Muscle layer of colon (tissue), 2 donors: ENCODE results near the gene CYLD.

ENCODE experiments used
- H3K27ac ChIP-seq: one replicate; pipeline ENCODE4 v1.7.0; 2013; ENCODE audit warnings: low read depth, mild to moderate bottlenecking, low read length, moderate library complexity
- H3K27me3 ChIP-seq, 2 donors: one replicate each; pipeline ENCODE4 v1.7.0; 2013; ENCODE audit warnings: low read length in 2 of 2, mild to moderate bottlenecking in 2 of 2; ENCODE audit not compliant: insufficient read depth in 2 of 2, control insufficient read depth in 1 of 2
- H3K36me3 ChIP-seq: one replicate; pipeline ENCODE4 v1.7.0; 2013; ENCODE audit warnings: mild to moderate bottlenecking, low read length; ENCODE audit not compliant: insufficient read depth
- H3K4me1 ChIP-seq: one replicate; pipeline ENCODE4 v1.7.0; 2013; ENCODE audit warnings: mild to moderate bottlenecking, low read length; ENCODE audit not compliant: insufficient read depth
- H3K4me3 ChIP-seq, 2 donors: one replicate each; pipeline ENCODE4 v1.7.0; 2013; ENCODE audit warnings: low read length in 2 of 2, low read depth in 1 of 2, mild to moderate bottlenecking in 1 of 2, moderate library complexity in 1 of 2
- H3K9ac ChIP-seq: one replicate; pipeline ENCODE4 v1.7.0; 2013; ENCODE audit warnings: low read length
- H3K9me3 ChIP-seq: one replicate; pipeline ENCODE4 v1.7.0; 2013; ENCODE audit warnings: mild to moderate bottlenecking, low read length
- donor health status: abdominal sarcoma.
- donor health status: Adenocarcinoma of cecum.

CYLD gene

GRCh38 chr16:50765861-50766260 is 24.0 kb downstream of the CYLD start:
- Histone ChIP-seq H3K4me3 (no peak overlapping the region), H3K27me3 (no peaks in the 10 kb centered on the region), H3K9ac (no peak overlapping the region), H3K27ac (no peak overlapping the region), H3K9me3 (no peaks in the 10 kb centered on the region), H3K4me1 (no peaks in the 10 kb centered on the region), H3K36me3 (no peaks in the 10 kb centered on the region)

- Histone ChIP-seq H3K4me1 (no peaks in the 10 kb centered on the region), H3K9ac (no peak overlapping the region), H3K9me3 (no peaks in the 10 kb centered on the region), H3K36me3 (no peaks in the 10 kb centered on the region), H3K27ac (no peak overlapping the region), H3K4me3 (no peak overlapping the region), H3K27me3 (no peaks in the 10 kb centered on the region)
Measured at GRCh38 chr16:50767197-50767596, 25.3 kb downstream of the CYLD start.

DNA sequence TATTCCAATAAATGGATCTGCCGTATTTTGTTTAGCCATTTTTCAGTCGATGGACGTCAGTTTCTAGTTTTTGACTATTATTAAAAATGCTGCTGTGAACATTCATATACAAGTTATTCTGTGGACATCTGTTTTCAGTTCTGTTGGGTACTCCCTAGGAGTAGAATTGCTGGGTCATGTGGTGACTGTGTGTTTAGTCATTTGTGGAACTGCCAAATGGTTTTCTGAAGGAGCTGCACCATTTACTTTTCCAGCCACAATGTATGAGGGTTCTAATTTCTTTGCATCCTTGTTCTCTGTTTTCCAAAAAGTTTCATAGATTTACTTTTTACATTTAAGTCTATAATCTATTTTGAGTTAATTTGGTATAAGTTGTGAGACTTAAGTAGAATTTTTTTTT is 29.5 kb downstream of the CYLD start:
- Histone ChIP-seq H3K9ac (no peak overlapping the region), H3K4me1 (no peaks in the 10 kb centered on the region), H3K36me3 (no peaks in the 10 kb centered on the region), H3K27ac (no peak overlapping the region), H3K9me3 (no peaks in the 10 kb centered on the region), H3K4me3 (no peak overlapping the region), H3K27me3 (no peaks in the 10 kb centered on the region)

- H3K4me1 ChIP-seq: no peaks in the 10 kb centered on the region
- no peak overlapping the region for H3K9ac ChIP-seq
- no peak overlapping the region for H3K27ac ChIP-seq
- H3K36me3 ChIP-seq: peaks cover 2% of the 10 kb centered on the region
- no peaks in the 10 kb centered on the region for H3K9me3 ChIP-seq
- H3K27me3 ChIP-seq: no peaks in the 10 kb centered on the region
- no peak overlapping the region for H3K4me3 ChIP-seq
Measured at GRCh38 chr16:50774405-50774804, 32.5 kb downstream of the CYLD start.

GRCh38 chr16:50774960-50775359 is 33.1 kb downstream of the CYLD start:
- H3K4me1 ChIP-seq: no peaks in the 10 kb centered on the region
- no peak overlapping the region for H3K27ac ChIP-seq
- peaks cover 8% of the 10 kb centered on the region for H3K36me3 ChIP-seq
- H3K9ac ChIP-seq: no peak overlapping the region
- H3K9me3 ChIP-seq: no peaks in the 10 kb centered on the region
- H3K4me3 ChIP-seq: no peak overlapping the region
- H3K27me3 ChIP-seq: no peaks in the 10 kb centered on the region

- H3K36me3 ChIP-seq: peaks cover 17% of the 10 kb centered on the region
- H3K27me3 ChIP-seq: no peaks in the 10 kb centered on the region
- H3K9ac ChIP-seq: no peak overlapping the region
- no peaks in the 10 kb centered on the region for H3K4me1 ChIP-seq
- H3K9me3 ChIP-seq: no peaks in the 10 kb centered on the region
- H3K27ac ChIP-seq: no peak overlapping the region
- no peak overlapping the region for H3K4me3 ChIP-seq
Measured at GRCh38 chr16:50776037-50776436, 34.2 kb downstream of the CYLD start.

DNA sequence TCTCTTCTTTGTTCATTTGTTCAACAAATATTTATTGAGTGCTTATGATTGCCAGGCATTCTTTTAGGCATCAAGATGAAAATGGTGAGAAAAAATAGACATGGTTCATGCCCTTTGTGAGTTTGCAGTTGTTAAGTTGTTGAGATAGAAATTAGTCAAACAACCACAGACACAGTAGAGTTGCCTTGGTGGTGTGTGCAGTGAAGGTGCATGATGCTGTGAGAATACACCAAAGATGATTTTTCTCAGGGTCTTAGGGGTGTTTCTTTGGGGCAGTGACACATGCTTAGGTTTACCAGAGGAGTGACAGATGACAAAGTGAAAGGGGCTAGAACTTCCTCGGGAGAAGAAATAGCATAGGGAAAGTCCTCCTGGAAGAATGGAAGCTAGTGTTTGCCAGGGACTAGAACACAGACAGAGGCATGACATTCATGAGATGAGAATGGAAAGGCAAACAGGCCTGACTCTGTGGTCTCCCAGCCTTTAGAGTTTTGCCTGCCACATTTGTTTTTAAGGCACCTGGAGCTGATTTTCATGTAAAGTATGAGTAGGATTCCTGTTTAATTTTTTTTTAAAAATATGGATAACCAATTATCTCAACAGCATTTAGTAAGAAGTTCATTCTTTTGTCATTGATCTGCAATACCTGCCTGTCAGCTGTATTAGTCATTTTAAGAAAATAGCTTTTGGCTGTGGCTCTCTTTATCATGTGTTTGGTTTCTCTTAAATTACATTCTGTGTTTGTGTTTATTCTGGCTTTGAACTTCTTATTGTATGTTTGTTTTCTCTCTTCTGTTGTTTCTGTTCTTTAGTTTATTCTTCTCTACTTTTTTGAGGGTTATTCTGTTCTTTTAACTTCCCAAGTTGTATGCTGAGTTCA is 36.6 kb downstream of the CYLD start:
- H3K9me3 ChIP-seq: no peaks in the 10 kb centered on the region
- no peak overlapping the region for H3K27ac ChIP-seq
- no peak overlapping the region for H3K4me3 ChIP-seq
- peaks cover 32% of the 10 kb centered on the region for H3K36me3 ChIP-seq
- H3K9ac ChIP-seq: no peak overlapping the region
- H3K27me3 ChIP-seq: no peaks in the 10 kb centered on the region
- no peaks in the 10 kb centered on the region for H3K4me1 ChIP-seq

DNA sequence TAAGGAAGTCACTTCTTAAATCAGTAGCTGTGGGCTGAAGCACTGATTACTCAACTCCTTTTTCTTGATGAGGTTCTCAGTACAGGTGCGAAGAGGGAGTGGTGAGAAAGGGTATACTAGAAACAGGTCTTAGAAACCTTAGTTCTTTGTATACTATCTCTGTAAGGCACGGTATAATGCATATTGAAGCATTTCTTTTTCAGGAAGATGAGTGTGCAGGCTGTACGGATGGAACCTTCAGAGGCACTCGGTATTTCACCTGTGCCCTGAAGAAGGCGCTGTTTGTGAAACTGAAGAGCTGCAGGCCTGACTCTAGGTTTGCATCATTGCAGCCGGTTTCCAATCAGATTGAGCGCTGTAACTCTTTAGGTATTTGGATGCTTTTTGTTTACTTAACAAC is 39.2 kb downstream of the CYLD start:
- no peaks in the 10 kb centered on the region for H3K27me3 ChIP-seq
- H3K36me3 ChIP-seq: peaks cover 47% of the 10 kb centered on the region
- no peaks in the 10 kb centered on the region for H3K9me3 ChIP-seq
- H3K4me3 ChIP-seq: no peak overlapping the region
- no peak overlapping the region for H3K27ac ChIP-seq
- no peaks in the 10 kb centered on the region for H3K4me1 ChIP-seq
- H3K9ac ChIP-seq: no peak overlapping the region

GRCh38 chr16:50781518-50781917 is 39.6 kb downstream of the CYLD start:
- no peak overlapping the region for H3K4me3 ChIP-seq
- H3K27me3 ChIP-seq: no peaks in the 10 kb centered on the region
- no peaks in the 10 kb centered on the region for H3K9me3 ChIP-seq
- peaks cover 49% of the 10 kb centered on the region for H3K36me3 ChIP-seq
- H3K27ac ChIP-seq: no peak overlapping the region
- no peaks in the 10 kb centered on the region for H3K4me1 ChIP-seq
- H3K9ac ChIP-seq: no peak overlapping the region

DNA sequence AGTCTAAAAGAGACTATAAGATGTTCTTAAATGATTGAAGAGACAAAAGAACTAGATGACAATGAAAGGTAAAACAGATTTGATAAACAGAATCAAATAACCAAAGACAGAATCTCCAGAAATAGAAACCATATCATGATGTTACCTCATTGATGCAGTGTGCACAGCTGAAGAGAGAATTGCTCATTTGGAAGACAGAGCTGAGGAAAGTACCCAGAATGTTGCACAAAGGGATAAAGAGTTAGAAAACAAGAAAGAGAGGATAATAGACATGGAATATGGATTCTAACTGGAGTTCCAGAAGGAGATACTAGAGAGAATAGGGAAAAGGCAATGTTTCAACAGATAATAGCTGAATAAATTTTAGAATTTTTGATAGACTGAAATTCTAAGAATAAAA is 47.9 kb downstream of the CYLD start:
- no peaks in the 10 kb centered on the region for H3K27me3 ChIP-seq
- H3K9ac ChIP-seq: no peak overlapping the region
- H3K4me1 ChIP-seq: no peaks in the 10 kb centered on the region
- H3K4me3 ChIP-seq: no peak overlapping the region
- H3K9me3 ChIP-seq: no peaks in the 10 kb centered on the region
- H3K36me3 ChIP-seq: peaks cover 24% of the 10 kb centered on the region
- no peak overlapping the region for H3K27ac ChIP-seq

DNA sequence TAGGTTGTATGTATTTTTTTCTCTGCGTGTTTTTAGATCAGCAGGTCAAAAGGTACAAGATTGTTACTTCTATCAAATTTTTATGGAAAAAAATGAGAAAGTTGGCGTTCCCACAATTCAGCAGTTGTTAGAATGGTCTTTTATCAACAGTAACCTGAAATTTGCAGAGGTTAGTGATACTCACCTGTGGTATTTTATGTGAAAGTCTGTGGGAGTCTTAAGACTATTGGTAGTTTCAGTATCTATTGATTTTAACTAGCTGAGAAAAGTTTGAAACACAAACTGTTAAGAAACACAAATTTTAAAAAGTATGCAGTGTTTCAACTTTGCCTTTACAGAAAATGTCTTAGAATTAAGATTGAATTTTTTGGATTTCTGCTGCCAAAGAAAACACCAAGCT is 49.6 kb downstream of the CYLD start:
- no peak overlapping the region for H3K9ac ChIP-seq
- H3K4me1 ChIP-seq: no peaks in the 10 kb centered on the region
- H3K9me3 ChIP-seq: no peaks in the 10 kb centered on the region
- no peak overlapping the region for H3K27ac ChIP-seq
- no peaks in the 10 kb centered on the region for H3K27me3 ChIP-seq
- no peak overlapping the region for H3K4me3 ChIP-seq
- peaks cover 31% of the 10 kb centered on the region for H3K36me3 ChIP-seq

DNA sequence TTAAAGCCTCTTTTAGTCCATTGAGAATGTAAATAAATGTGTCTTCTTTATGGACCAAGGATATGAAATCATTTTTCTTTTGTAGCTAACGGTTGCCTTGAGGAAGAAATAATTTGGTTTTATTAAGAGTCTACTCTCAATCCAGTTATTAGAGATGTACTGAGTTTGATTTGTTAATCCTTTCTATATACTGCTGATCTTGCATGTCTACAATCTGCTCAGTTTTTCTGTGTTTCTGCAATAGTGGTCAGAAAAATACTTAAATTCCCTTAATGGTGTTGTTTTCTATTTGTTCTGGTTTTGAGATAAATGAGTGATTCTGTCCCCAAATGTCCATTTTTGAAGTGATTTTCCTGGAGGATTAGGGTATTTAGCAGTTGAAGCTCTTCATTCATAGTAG is 54.9 kb downstream of the CYLD start:
- Histone ChIP-seq H3K27ac (no peak overlapping the region), H3K9ac (no peak overlapping the region), H3K36me3 (peaks cover 31% of the 10 kb centered on the region), H3K27me3 (no peaks in the 10 kb centered on the region), H3K4me1 (no peaks in the 10 kb centered on the region), H3K9me3 (no peaks in the 10 kb centered on the region), H3K4me3 (no peak overlapping the region)
